ENCODE results near the gene ZNF500.
"Not testable (repeated sequence)": the region's sequence is repeated elsewhere in the genome, so short reads cannot be mapped to it uniquely, and the experiment has no call there.

Gene ZNF500

GRCh38 chr16:4796982-4797804 lies 30.2 kb upstream of the ZNF500 start:
- in situ Hi-C loops (cut with MboI; ENCODE audit: low sequenced_read_pairs) = no loop called here

GRCh38 chr16:4795828-4796572 lies 29.0 kb upstream of the ZNF500 start:
- in situ Hi-C loops (cut with MboI; ENCODE audit: low sequenced_read_pairs) = no loop called here

GRCh38 chr16:4795181-4795827 lies 28.3 kb upstream of the ZNF500 start, which contains the start of gene SMIM22:
SMIM22 (plus strand) TSS chr16:4795369; CDS start chr16:4795735, 366 bp downstream.
- in situ Hi-C loops (cut with MboI; ENCODE audit: low sequenced_read_pairs) = no loop called here

GRCh38 chr16:4792951-4793513 lies 26.1 kb upstream of the ZNF500 start:
- in situ Hi-C loops (cut with MboI; ENCODE audit: low sequenced_read_pairs) = no loop called here

GRCh38 chr16:4790871-4791270 lies 23.9 kb upstream of the ZNF500 start:
- in situ Hi-C loops (cut with MboI; ENCODE audit: low sequenced_read_pairs) = no loop called here

GRCh38 chr16:4790261-4790660 lies 23.3 kb upstream of the ZNF500 start:
- in situ Hi-C loops (cut with MboI; ENCODE audit: low sequenced_read_pairs) = no loop called here

- in situ Hi-C loops (cut with MboI; ENCODE audit: low sequenced_read_pairs) = no loop called here
These were observed 21.9 kb upstream of the ZNF500 start for GRCh38 chr16:4788910-4789309.

- in situ Hi-C loops (cut with MboI; ENCODE audit: low sequenced_read_pairs) = no loop called here
These were observed 21.5 kb upstream of the ZNF500 start for GRCh38 chr16:4788489-4788889.

DNA sequence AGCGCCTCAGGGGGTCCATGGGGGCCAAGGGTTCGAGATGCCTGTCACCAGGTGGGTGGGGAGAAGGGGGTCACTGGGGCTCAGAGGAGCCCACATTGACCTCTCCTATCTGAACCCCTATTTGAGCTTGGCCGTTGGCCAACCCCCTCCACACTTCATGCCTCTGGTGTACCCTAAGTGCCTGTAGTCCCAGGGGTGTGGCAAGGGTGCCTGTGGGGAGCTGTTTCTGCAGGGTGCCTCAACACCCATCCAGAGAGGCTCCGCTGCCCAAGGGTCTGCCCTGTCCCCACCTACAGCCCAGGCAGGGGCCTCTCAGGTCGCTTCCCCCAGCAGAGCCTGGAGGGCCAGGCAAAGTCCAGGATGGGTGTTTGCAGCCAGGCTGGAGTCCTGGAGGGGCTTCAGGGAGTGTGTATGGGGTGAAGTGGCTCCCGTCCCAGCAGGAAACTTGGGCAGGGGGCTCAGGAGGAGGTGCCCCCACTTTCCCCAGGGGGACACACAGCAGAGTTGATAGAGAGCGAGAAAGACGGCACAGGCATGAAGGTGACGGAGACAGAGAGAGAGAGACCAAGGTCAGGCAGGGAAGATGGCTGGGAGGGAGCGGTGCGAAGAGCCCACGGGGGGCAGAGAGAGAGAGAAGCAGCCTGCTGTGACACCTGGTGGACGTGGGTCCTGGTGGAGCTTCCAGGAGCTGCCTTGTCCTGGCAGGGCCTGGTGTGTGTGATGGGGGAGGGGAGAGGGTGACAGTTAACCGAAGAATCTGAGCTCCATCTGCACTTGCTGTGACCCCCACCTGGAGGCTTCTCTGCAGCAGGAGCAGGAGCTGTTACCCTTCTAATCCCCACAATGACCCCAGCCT lies 20.9 kb upstream of the ZNF500 start, which contains the start of gene SEPTIN12:
Gene SEPTIN12 (minus strand): TSS at position 719 of the 856 bp plus-strand sequence. CDS start 700 bp downstream, at position 19.
- in situ Hi-C loops (cut with MboI; ENCODE audit: low sequenced_read_pairs) = no loop called here

GRCh38 chr16:4787068-4787467 lies 20.1 kb upstream of the ZNF500 start:
- in situ Hi-C loops (cut with MboI; ENCODE audit: low sequenced_read_pairs) = no loop called here

DNA sequence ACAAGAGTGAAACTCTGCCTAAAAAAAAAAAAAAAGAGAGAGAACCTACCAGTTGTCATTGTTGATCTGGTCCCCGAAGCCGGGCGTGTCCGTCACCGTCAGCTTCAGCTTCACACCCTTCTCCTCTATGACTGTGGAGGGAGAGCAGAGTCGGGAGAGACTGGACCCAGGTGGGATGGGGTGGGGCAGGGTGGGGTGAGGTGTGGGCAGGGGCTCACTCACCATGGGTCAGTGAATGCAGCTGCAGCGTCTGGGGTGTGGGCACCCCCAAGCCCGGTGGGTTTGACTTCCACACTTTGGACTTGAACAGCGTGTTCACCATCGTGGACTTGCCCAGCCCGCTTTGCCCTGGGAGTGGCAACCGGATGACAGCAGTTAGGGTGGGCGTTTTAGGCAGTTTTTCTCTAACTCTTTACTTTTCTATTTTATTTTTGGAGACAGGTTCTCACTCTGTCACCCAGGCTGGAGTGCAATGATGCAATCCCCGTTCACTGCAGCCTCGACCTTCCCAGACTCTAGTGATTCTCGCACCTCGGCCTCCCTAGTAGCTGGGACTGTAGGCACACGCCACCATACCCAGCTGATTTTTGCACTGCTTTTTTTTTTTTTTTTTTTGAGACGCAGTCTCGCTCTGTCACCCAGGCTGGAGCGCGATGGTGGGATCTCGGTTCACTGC lies 18.9 kb upstream of the ZNF500 start:
- in situ Hi-C loops (cut with MboI; ENCODE audit: low sequenced_read_pairs) = no loop called here

DNA sequence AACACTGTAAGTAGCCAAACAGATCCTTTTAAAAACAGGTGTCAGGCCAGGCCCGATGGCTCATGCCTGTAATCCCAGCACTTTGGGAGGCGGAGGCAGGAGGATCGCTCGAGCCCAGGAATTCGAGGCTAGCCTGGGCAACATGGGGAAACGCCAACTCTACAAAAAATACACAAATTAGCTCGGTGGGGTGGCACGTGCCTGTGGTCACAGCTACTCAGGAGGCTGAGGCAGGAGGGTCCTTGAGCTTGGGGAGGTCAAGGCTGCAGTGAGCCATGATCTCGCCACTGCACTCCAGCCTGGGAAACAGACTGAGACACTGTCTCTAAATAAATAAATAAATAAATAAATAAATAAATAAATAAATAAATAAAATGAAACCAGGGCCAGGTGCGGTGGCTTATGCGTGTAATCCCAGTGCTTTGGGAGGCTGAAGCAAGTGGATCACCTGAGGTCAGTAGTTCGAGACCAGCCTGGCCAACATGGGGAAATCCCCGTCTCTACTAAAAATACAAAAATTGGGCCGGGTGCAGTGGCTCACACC lies 17.6 kb upstream of the ZNF500 start:
- in situ Hi-C loops (cut with MboI; ENCODE audit: low sequenced_read_pairs) = not testable (repeated sequence)

DNA sequence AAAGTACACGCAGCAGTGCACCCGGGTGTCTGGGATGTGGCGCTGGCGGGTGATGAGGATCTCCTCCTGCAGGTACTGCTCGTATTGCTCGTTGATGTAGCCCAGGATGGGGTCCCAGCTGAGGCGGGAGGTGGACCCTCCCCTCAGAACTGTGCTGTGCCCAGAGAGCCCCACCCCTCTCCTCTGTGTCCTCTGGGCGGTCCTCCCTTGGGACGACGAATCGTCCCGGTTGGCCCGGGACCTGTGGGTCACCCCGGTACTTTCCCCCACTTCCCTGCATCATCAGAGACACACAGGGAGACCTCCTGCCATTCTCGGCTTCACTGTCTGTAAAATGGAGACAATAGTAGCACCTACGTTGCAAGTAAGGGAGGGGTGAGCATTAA lies 17.0 kb upstream of the ZNF500 start:
- in situ Hi-C loops (cut with MboI; ENCODE audit: low sequenced_read_pairs) = no loop called here

DNA sequence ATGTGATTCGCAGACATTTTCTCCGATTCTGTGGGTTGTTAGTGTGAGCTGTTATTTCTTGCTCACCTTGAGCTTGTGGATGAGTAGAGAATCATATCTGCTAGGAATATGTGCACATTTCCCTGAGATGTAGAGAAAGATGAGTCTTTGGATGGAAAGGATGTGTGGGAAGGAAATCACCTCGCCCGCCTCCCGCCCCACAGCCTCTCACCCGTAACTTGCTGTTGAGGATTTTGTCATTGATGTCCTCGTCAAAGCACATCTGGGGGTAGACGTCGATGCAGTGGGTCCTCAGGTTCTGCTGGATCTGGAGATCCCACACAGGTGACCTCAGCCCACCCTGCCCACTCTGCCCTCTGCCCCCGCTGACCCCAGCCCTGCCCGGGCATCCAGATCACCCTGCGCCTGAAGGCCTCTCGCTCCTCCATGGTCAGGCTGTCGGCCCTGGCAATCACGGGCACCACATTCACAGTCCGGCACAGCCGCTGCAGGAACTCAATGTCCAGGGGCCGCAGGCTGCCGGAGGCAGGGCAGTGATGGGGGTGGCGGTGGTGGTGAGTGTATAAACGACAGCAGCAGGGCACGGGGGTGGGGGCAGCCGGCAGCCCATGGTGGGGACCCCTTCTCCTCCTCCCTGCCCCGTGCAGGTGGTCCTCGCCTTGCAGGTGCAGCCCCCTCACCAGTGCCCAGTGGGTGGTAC lies 16.4 kb upstream of the ZNF500 start:
- in situ Hi-C loops (cut with MboI; ENCODE audit: low sequenced_read_pairs) = no loop called here

- in situ Hi-C loops (cut with MboI; ENCODE audit: low sequenced_read_pairs) = no loop called here
These were observed 13.3 kb upstream of the ZNF500 start for GRCh38 chr16:4780235-4780634.

- in situ Hi-C loops (cut with MboI; ENCODE audit: low sequenced_read_pairs) = no loop called here
These were observed 11.1 kb upstream of the ZNF500 start for GRCh38 chr16:4778050-4778392.

DNA sequence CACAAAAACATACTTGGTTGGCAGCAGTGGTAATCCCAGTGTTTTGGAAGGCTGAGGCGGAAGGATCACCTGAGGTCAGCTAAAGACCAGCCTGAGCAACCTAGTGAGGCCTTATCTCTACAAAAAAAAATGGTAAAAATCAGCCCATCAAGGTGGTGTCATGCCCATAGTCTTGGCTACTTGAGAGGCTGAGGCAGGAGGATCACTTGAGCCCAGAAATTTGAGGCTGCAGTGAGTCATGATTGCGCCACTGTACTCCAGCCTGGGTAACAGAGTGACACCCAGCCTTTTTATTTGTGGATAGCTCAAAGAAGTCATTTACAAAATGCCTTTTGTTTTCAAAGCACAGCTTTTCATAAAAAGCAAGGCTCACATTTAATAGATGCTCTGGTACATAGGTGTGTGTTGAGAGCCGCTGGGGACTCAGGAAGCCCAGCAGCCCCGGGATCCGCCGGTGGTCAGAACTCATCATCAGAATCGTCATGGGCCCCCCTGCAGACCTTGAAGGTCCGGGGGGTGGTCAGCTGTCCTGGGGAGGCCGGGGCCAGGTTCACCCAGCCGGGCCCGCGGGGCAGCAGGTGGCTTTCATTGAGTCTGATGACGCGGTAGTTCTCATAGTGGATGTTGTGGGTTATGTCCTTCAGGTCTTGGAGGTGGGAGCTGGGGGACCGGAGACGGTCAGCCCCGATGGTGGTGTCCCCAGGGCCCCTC lies 10.5 kb upstream of the ZNF500 start:
- in situ Hi-C loops (cut with MboI; ENCODE audit: low sequenced_read_pairs) = no loop called here

GRCh38 chr16:4776141-4776705 lies 9.3 kb upstream of the ZNF500 start:
- in situ Hi-C loops (cut with MboI; ENCODE audit: low sequenced_read_pairs) = no loop called here

All from HL-60/S4 treated with retinoic acid at 250 ng/mL for 4 days and 3 days (cell line).